Retinal pigment epithelial cell (primary cell): ENCODE data around the gene IRS4.

Experiments used
- DNase-seq: peaks from one replicate; pipeline ENCODE4 v3.0.0-alpha.2; 2010; ENCODE audit warnings: low read depth
- H3K4me3 ChIP-seq: 2 replicates; pipeline ENCODE4 v1.5.1; 2011; ENCODE audit warnings: mild to moderate bottlenecking, low read length, control low read depth, moderate library complexity
- TF ChIP-seq, protein P1 (sequence below): conservative IDR thresholded peaks from 2 replicates; pipeline ENCODE4 v1.5.1; 2011; ENCODE audit warnings: low read depth, low read length, control low read depth, inconsistent platforms

IRS4 gene

GRCh38 chrX:108736509-108737479 is at the start of gene IRS4:
Gene IRS4 (minus strand): TSS chrX:108736563.
- no peak for DNase-seq
- TF ChIP-seq, protein P1, sequence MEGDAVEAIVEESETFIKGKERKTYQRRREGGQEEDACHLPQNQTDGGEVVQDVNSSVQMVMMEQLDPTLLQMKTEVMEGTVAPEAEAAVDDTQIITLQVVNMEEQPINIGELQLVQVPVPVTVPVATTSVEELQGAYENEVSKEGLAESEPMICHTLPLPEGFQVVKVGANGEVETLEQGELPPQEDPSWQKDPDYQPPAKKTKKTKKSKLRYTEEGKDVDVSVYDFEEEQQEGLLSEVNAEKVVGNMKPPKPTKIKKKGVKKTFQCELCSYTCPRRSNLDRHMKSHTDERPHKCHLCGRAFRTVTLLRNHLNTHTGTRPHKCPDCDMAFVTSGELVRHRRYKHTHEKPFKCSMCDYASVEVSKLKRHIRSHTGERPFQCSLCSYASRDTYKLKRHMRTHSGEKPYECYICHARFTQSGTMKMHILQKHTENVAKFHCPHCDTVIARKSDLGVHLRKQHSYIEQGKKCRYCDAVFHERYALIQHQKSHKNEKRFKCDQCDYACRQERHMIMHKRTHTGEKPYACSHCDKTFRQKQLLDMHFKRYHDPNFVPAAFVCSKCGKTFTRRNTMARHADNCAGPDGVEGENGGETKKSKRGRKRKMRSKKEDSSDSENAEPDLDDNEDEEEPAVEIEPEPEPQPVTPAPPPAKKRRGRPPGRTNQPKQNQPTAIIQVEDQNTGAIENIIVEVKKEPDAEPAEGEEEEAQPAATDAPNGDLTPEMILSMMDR: peak; percentile 11
- H3K4me3 ChIP-seq: peak within 1 kb of the TSS; percentile 49

DNA sequence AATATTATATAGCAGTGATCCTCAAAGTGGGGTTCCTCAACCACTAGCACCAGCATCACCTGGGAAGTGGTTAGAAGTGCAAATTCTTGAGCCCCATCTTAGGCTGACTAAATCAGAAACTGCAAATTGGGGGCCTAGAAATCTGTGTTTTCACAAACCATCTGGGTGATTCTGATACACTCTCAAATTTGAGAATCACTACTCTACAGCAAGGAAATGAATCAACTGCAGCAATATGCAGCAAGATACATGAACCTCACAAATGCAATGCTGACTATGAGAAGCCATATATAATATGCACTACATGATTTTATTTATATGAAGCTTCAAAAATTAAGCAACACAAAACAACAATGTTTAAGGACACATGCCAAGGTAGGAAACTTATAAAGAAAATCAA is 36.2 kb upstream of the IRS4 start:
- no peak for DNase-seq
- TF ChIP-seq, protein P1: no peak
- no peak overlapping the region for H3K4me3 ChIP-seq

GRCh38 chrX:108763559-108763958 is 27.2 kb upstream of the IRS4 start:
- DNase-seq: no peak
- no peak overlapping the region for H3K4me3 ChIP-seq
- TF ChIP-seq, protein P1: no peak

DNA sequence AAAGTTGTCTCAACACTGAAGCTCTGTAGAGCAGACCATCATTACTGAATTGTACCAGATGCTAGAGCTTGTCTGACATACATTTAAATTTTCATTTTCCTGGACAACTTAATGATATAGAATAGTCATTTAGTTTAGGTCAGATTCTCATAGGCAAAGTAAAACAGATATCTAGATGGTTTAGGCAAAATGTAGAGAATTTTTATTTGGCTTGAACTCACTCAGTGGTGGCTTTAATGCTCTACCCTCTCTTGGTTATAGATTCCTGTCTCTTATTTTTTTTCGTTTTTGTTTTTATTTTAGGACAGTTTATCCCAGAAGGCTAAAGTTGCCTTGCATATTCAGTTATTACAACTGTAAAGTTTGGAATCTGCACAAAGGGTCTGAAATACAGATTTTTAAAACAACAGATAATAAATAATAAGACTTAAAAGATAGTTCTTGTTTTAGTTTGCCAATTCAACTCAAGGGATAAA is 4.0 kb upstream of the IRS4 start:
- TF ChIP-seq, protein P1: no peak
- DNase-seq: no peak
- no peak overlapping the region for H3K4me3 ChIP-seq

DNA sequence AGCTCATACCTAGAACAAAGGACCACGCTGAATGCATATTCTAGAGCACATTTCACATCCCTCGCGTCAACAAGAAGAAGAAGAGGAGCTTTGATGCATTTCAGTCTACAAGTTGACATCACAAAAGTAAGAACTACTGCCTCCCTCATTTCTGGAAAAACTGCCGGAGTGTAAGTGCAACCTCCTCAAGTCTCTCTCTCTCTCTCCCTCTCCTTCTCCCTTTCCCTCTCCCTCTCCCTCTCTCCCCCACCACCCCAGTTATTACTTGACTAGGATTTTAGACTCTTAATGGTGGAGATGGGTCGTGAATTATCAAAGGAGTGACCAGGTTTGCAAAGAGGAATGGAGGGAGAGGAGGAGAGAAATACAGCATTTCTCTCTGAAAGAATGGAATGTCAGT is 1.4 kb upstream of the IRS4 start:
- TF ChIP-seq, protein P1: no peak
- DNase-seq: no peak
- H3K4me3 ChIP-seq: no peak overlapping the region

DNA sequence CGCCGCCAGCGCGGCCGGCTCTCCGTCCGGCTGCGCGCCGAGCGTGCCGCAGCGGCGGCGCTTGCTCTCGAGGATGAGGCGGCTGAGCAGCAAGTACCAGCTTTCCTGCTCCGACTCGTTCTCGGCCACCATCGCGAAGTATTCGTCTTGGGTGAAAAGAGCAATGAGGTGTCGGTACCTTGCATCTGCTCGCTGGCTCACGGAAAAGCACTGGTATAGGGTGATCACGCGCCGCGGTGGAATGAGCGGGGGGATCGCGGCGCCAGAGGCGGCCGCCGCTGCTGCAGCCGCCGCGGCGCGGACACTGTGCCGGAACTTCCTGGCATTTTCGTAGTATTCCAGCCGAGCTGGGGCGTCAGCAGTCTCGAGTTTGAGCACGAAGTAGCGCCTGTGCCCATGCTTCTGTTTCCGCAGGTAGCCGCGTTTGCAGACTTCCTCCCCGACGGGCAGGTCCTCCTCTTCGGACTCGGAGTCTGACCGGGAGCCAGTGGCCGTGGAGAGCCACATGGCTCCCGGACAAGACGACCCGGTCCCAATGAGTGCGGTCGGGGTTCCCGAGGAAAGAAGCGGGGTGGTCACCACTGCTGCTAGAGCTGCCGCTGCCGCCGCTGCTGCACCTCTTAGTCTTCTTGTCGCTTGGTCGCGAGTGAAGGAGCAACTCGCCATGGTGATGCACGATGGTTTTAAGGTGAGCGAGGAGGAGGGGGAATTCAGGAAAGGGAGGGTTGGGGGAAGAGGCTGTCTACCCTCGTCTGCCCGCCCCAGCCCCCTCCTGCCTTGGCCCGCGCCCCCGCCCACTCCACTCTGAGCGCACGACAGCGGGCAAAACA is 469 bp downstream of the IRS4 start:
- H3K4me3 ChIP-seq: peak overlapping the region; percentile 49
- TF ChIP-seq, protein P1: no peak
- DNase-seq: no peak
